Thyroid gland (tissue), 4 donors: ENCODE data around the gene FXN. TPM values are rescaled to one million over a fixed set of nuclear protein-coding genes. Genes with fewer than 3 reads are reported as not detected.

Experiments
- DNase-seq, 2 donors: peaks; one replicate each; pipeline ENCODE4 v3.0.0-alpha.2; 2019
- H3K27ac ChIP-seq, 3 donors: fragments of 200-600 bp; sonication (generic); 1 replicate in 2 of 3; 2 replicates in 1 of 3; pipeline ENCODE4 v1.5.1; 2016 to 2019; ENCODE audit warnings: mild to moderate bottlenecking in 1 of 3, moderate library complexity in 1 of 3
- H3K27me3 ChIP-seq: fragments of 200-600 bp; sonication (generic); one replicate; pipeline ENCODE4 v1.5.1; 2019
- H3K36me3 ChIP-seq, 2 donors: fragments of 200-600 bp; sonication (generic); one replicate each; pipeline ENCODE4 v1.5.1; 2016 to 2019
- H3K4me1 ChIP-seq, 2 donors: fragments of 200-600 bp; sonication (generic); one replicate each; pipeline ENCODE4 v1.5.1; 2017 to 2019
- H3K4me3 ChIP-seq, 3 donors: fragments of 200-600 bp; sonication (generic); replicated peaks in 1 of 3; 1 replicate in 2 of 3; 2 replicates in 1 of 3; pipeline ENCODE4 v1.5.1; 2016; ENCODE audit warnings: mild to moderate bottlenecking in 1 of 3
- H3K9me3 ChIP-seq: fragments of 200-600 bp; sonication (generic); one replicate; pipeline ENCODE4 v1.5.1; 2017
- CTCF ChIP-seq, 6 experiments: fragments of 200-600 bp in 3 of 6; fragments of 450-650 bp in 3 of 6; sonication (generic) in 3 of 6; IDR thresholded peaks; one replicate each; pipeline ENCODE4 v1.5.1; 2016 to 2019; ENCODE audit warnings: antibody characterized with exemption in 6 of 6, mild to moderate bottlenecking in 2 of 6, inconsistent platforms in 1 of 6, moderate library complexity in 1 of 6
- POLR2A ChIP-seq, 2 donors: fragments of 450-650 bp; IDR thresholded peaks; one replicate each; pipeline ENCODE4 v1.6.1; 2017; ENCODE audit warnings: antibody characterized with exemption in 2 of 2, mild to moderate bottlenecking in 2 of 2, moderate library complexity in 1 of 2
- WGBS, 2 donors: methylation state at CpG; one replicate each; pipeline ENCODE4 v1.1.5; 2017; 5-methylcytosine and 5-hydroxymethylcytosine counted together
- intact Hi-C: fragments of 100-400 bp; cut with DNase I; formaldehyde crosslinking; loops from one replicate; pipeline ENCODE4 v1.15.1; 2023
- total RNA-seq, 4 donors: library from RNA; depleted of rRNA; stranded (reverse); fragments of >200 nt; gene quantifications; one replicate each; pipeline ENCODE4 v1.2.3, GENCODE V29; 2016

The FXN gene
- total RNA-seq, 4 donors from 2014 or later = 10.6 to 11.4 (median 11.1) TPM

- Histone ChIP-seq H3K27ac (peak overlapping the region; percentile 97 to 100 (median 98)), H3K4me1 (peaks cover 12 to 28% of the 10 kb centered on the region in 2 donors), H3K4me3 (peak overlapping the region; percentile 62 to 91 (median 63)), H3K9me3 (no peaks in the 10 kb centered on the region), H3K36me3 (no peaks in the 10 kb centered on the region), H3K27me3 (no peaks in the 10 kb centered on the region)
- 8 to 24% methylated on average over 16 of the region's 16 CpGs for WGBS, 2 donors
- peak in 1 of 2 donors; percentile 30 for TF ChIP-seq POLR2A (IDR thresholded peaks at IDR 0.05)
- no peak for TF ChIP-seq CTCF (IDR thresholded peaks at IDR 0.05)
- intact Hi-C loops = no loop called here
- peak; percentile 86 to 88 for DNase-seq
Measured at GRCh38 chr9:69122549-69123141, 87.1 kb downstream of the FXN start.

- Histone ChIP-seq H3K9me3 (no peaks in the 10 kb centered on the region), H3K4me3 (no peak overlapping the region), H3K27me3 (no peaks in the 10 kb centered on the region), H3K27ac (peak overlapping the region; percentile 32 to 82 (median 36)), H3K4me1 (peaks cover 30 to 42% of the 10 kb centered on the region in 2 donors), H3K36me3 (no peaks in the 10 kb centered on the region)
- intact Hi-C loops = no loop called here
- 66 to 67% methylated on average over 16 of the region's 16 CpGs for WGBS, 2 donors
- TF ChIP-seq POLR2A (IDR thresholded peaks at IDR 0.05) (no peak), CTCF (IDR thresholded peaks at IDR 0.05) (no peak)
- DNase-seq = peak in 1 of 2 donors; percentile 35
Measured at GRCh38 chr9:69130456-69131441, 95.2 kb downstream of the FXN start.

GRCh38 chr9:69131682-69132081 is 96.1 kb downstream of the FXN start:
- H3K4me3 ChIP-seq = no peak overlapping the region
- intact Hi-C loops = no loop called here
- peak overlapping the region in 1 of 3 donors; percentile 82 for H3K27ac ChIP-seq
- no peaks in the 10 kb centered on the region for H3K9me3 ChIP-seq
- no peaks in the 10 kb centered on the region for H3K27me3 ChIP-seq
- no peak for DNase-seq
- no peaks in the 10 kb centered on the region for H3K36me3 ChIP-seq
- 73 to 80% methylated on average over 1 of the region's 1 CpG for WGBS, 2 donors
- TF ChIP-seq POLR2A (IDR thresholded peaks at IDR 0.05) (no peak), CTCF (IDR thresholded peaks at IDR 0.05) (no peak)
- H3K4me1 ChIP-seq = peaks cover 30 to 42% of the 10 kb centered on the region in 2 donors

GRCh38 chr9:69132361-69132760 is 96.8 kb downstream of the FXN start:
- Histone ChIP-seq H3K4me3 (no peak overlapping the region), H3K4me1 (peaks cover 30 to 42% of the 10 kb centered on the region in 2 donors), H3K27ac (no peak overlapping the region), H3K36me3 (no peaks in the 10 kb centered on the region), H3K27me3 (no peaks in the 10 kb centered on the region), H3K9me3 (no peaks in the 10 kb centered on the region)
- 90 to 97% methylated on average over 4 of the region's 4 CpGs for WGBS, 2 donors
- intact Hi-C loops = no loop called here
- no peak for DNase-seq
- TF ChIP-seq POLR2A (IDR thresholded peaks at IDR 0.05) = no peak
- no peak for TF ChIP-seq CTCF (IDR thresholded peaks at IDR 0.05)
